GM04503 (cell line): ENCODE results near the gene RASA3.
"Not testable (repeated sequence)": the region's sequence is repeated elsewhere in the genome, so short reads cannot be mapped to it uniquely, and the experiment has no call there.

Experiments used
- DNase-seq: peaks from one replicate; pipeline ENCODE4 v3.0.0-alpha.2; 2012; ENCODE audit warnings: low read depth

The RASA3 gene

GRCh38 chr13:114101358-114102130 lies 30.9 kb downstream of the RASA3 start:
- DNase-seq, result no peak

DNA sequence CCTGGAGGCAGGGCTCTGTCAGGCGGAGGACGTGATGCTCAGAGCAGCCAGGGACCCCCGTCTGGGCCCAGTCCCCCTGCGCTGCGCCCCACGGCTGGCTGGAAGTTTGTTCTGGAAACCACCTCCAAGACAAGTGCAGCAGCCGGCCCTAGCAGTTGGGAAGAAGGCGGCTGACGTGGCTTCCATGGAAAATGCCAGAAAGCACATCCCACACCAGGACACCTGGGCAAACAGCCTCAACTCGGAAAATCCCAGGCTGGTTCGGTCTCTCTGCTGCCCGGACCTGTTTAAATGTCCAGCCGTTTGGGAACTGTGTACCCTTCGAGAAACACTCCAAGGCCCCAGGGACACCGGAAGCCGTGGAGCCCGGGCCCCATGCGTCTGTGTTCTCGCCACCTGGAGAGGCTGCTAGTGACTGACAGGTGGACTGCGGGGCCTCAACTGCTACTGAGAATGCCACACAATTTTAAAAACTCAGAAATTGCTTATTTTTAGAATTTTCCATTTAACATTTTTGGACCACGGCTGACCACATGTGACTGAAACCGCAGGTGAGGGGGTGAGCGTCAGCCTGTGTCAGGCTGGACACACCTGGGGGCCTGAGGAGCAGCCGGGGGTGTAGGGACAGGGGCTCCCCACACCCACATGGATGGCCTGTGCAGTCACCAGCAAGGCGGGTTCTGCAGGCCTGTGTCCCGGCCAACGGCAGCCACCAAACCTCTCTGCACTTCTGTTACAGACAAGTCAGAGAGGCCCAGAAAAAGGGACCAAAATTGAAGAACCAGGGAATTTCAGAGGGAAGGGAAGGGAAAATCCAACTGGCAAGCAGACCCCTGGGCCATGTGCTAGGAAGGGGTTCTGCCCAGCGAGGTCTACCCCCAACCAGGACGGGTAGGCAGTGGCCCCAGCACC lies 31.7 kb downstream of the RASA3 start:
- DNase-seq, result no peak

DNA sequence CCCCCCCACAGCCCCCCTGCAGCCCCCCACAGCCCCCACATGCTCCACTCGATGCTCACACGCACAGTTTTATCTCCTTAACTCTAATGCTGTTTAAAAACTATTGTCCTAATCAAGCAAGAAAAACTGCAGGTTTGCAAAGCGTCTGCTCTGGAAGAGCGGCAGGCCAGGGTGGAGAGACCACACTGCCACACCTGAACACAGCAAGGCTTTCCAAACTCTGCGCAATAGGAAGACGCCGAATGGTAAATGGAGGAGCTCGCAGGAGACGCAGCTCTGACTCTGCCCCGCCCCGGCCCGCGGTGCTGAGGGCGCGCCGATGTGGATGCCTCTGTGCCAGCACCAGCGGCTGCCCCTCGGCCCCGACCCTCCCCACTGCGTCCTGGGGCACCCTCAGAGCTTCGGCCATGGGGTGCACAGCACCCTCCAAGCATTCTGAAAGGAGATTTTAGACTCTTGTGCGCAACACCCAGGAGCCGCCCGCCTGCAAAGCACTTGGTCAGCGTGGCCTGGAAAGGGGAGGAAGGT lies 32.4 kb downstream of the RASA3 start:
- no peak for DNase-seq

- DNase-seq, result peak; percentile 87
Measured at GRCh38 chr13:114099191-114099590, 33.2 kb downstream of the RASA3 start.

- DNase-seq, result not testable (repeated sequence)
Measured at GRCh38 chr13:114098689-114099056, 33.8 kb downstream of the RASA3 start.

- no peak for DNase-seq
Measured at GRCh38 chr13:114097893-114098688, 34.3 kb downstream of the RASA3 start.

DNA sequence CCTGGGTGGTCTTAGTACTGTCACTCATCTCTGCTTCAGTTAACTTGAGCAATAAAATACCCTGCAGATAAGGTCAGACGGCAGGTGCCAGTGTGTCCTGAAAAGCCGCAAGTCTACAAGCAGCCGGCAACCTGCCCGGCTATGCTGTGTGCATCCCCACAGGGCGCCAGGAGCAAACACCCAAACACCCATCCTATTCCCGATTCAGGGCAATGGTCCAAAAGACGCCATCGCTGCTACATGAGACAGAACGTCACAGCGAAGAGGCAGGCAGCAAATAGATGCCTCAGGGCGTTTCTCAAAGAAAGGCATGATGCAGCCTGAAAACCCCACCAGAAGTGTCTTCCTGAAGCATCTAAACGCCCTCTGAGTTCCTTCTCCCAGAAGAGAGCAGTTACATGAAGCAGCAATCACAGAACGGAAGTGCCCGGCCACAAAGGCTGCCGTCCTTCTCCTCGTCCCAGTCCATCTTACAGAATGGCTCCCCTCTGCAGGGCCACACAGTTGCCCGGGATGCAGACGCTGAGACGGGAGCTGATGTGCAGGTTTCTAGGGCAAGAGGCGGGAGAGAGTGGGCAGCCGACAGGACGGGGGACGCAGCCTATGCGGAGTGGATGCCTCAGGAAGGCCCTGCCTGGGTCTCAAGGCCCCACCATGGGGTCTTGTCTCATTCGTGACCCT lies 35.1 kb downstream of the RASA3 start:
- DNase-seq, result no peak

DNA sequence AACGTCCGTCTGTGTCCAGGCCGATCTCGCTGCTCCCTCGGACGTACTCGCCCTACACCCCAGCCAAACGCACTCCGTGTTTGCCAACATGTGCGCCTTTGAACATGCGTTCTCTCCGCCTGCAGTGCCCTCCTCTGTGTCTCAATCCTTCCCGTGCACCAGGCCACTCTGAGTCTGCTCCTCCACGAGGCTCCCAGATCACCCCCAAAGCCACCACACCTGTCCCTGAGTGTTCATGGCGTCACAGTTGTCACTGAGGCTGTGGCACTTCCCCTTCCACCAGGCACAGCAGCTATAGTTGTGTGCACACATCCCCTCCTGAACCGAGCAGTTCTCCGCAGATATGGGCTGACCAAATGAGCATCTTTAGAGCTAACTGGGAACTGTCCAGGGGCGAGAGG lies 35.6 kb downstream of the RASA3 start:
- no peak for DNase-seq

GRCh38 chr13:114096031-114096485 lies 36.4 kb downstream of the RASA3 start:
- DNase-seq, result no peak

- DNase-seq, result no peak
Measured at GRCh38 chr13:114095486-114095885, 36.9 kb downstream of the RASA3 start.

GRCh38 chr13:114093118-114093517 lies 39.3 kb downstream of the RASA3 start:
- no peak for DNase-seq

GRCh38 chr13:114092468-114092867 lies 40.0 kb downstream of the RASA3 start:
- no peak for DNase-seq

- DNase-seq, result no peak
Measured at GRCh38 chr13:114090476-114090875, 41.9 kb downstream of the RASA3 start.

- DNase-seq, result no peak
Measured at GRCh38 chr13:114089751-114090400, 42.5 kb downstream of the RASA3 start.

GRCh38 chr13:114089341-114089740 lies 43.1 kb downstream of the RASA3 start:
- DNase-seq, result no peak

DNA sequence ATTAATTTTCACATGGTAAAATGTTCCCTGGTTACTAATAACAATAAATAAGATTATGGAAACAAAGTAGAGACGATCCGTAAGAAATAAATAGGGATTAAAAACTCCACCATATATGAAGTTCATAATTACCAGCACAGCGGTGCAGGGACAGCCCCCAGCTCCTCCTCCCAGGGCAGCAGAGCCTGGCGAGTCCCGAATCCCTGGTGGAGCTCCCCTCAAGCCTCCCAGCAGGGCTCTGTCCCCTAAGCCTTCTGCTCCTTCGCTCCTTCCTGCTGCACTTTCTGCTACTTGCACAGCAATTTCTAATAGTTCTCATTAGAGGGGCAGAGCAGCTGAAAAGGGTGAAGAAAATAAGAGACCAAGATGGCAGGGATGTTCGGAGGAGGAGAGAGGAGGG lies 43.6 kb downstream of the RASA3 start:
- DNase-seq, result no peak

- DNase-seq, result no peak
Measured at GRCh38 chr13:114088234-114088633, 44.2 kb downstream of the RASA3 start.

- DNase-seq, result no peak
Measured at GRCh38 chr13:114087430-114087829, 45.0 kb downstream of the RASA3 start.

DNA sequence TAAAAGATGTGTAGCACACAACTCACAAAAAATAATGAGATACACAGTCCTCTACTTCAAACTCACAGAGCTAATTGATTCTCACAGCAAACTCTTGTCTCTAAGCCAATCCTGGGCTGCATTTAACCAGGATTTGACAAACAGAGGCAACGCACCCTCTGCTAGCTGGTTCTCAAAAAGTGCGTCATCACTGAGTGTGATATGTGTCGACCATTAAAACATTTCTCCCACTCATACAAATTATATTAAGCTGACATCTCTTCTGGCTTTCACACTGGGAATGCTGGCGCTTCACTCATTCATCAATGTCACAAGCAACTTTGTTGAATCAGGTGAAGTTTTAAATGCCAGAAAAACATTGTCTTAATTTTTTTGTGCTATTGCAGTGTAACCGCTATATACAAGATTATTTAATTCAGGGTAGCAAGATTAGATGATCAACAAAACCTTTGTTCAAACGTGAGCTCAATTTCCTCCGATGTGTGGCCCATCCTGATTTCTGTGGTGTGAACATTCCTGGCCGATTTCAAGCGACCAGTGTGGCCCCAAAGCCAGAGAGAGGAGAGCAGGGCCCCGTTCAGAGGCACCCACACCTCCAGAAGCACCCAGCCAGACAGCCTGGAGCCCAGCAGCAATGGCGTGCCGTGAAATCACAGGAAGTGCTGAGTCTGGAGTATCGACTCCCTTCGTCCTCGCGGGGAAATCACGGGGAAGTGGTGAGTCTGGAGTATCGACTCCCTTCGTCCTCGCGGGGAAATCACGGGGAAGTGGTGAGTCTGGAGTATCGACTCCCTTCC lies 49.4 kb downstream of the RASA3 start:
- DNase-seq, result no peak
